GM12873 (cell line): ENCODE measurements around the gene TRAP1.

Experiments
- TF ChIP-seq, protein P1 (sequence below): IDR thresholded peaks from 2 replicates; pipeline ENCODE4 v1.5.1; 2012; ENCODE audit warnings: low read depth, mild to moderate bottlenecking, moderate library complexity, low read length, control low read depth; ENCODE audit not compliant: insufficient read depth; ENCODE audit errors: missing control alignments

Gene TRAP1

DNA sequence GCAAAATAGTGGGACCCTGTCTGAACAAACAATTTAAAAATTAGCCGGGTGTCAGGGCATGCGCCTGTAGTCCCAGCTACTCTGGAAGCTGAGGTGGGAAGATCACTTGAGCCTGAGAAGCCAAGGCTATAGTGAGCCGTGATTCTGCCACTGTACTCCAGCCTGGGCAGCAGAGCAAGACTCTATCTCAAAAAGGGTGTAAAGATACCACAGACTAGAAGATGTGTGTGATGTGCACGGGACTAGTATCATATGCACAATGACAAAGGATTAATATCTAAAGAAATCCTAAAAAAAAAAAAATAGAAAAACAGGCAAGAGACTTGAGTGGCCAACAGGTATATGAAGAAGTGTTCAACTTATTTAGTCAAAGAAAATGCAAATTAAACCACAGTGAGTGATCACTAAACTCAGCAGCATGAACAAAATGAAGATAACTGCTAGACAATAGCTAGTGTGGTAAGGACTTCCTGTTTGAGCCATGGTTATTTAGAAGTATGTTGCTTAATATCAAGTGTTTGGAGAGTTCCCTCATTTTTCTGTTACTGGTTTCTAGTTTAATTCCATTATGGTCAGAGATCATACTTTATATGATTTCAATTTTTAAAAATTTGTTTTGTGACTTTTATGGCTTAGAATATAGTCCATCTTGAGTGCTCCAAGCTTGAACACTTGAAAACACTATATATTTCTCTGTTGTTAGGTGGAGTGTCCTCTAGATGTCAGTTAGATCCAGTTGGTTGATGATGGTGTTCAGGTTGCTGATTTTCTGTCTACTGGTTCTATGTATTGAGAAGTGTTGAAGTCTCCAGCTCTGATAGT, 91.2 kb downstream of the TRAP1 start:
- TF ChIP-seq, protein P1, sequence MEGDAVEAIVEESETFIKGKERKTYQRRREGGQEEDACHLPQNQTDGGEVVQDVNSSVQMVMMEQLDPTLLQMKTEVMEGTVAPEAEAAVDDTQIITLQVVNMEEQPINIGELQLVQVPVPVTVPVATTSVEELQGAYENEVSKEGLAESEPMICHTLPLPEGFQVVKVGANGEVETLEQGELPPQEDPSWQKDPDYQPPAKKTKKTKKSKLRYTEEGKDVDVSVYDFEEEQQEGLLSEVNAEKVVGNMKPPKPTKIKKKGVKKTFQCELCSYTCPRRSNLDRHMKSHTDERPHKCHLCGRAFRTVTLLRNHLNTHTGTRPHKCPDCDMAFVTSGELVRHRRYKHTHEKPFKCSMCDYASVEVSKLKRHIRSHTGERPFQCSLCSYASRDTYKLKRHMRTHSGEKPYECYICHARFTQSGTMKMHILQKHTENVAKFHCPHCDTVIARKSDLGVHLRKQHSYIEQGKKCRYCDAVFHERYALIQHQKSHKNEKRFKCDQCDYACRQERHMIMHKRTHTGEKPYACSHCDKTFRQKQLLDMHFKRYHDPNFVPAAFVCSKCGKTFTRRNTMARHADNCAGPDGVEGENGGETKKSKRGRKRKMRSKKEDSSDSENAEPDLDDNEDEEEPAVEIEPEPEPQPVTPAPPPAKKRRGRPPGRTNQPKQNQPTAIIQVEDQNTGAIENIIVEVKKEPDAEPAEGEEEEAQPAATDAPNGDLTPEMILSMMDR: peak; percentile 27

DNA sequence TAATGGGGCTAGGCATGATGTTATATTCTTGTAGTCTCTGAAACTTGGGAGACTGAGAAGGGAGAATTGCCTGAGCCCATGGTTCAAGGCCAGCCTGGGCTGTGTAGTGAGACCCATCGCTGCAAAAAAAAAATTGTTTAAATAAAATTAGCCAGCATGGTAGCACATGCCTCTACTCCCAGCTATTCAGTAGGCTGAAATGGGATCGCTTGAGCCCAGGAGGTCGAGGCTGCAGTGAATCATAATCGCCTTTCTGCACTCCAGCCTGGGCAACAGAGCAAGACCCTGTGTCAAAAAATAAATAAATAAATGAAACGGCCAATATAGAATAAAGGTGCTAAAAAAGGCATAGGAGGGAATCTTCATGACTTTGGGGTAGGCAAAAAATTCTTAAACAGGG, 92.0 kb downstream of the TRAP1 start:
- TF ChIP-seq, protein P1: no peak

DNA sequence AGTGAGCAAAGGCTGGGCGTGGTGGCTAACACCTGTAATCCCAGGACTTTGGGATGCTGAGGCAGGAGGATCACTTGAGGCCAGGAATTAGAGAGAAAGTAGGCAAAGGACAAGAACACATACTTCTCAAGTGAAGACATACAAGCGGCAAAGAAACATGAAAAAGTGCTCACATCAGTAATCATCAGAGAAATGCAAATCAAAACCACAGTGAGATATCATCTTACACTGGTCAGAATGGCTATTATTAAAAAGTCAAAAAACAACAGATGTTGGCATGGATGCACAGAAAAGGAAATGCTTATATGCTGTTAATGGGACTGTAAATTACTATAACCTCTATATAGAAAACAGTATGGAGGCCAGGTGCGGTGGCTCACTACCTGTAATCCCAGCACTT, 93.7 kb downstream of the TRAP1 start:
- TF ChIP-seq, protein P1: no peak

DNA sequence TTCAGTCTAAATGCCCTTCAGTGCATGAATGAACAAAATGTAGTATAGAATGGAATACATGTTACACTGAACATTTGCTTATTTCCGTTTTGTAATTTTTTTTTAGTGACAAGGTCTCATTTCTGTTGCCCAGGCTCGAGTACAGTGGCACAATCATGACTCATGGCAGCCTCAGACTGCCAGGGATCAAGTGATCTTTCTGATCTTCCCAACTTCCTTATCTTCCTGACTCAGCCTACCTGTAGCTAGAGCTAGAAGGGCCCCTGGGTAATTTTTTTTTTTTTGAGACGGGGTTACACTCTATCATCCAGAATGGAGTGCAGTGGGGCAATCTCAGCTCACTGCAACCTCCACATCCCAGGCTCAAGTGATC, 98.6 kb downstream of the TRAP1 start:
- TF ChIP-seq, protein P1: no peak

DNA sequence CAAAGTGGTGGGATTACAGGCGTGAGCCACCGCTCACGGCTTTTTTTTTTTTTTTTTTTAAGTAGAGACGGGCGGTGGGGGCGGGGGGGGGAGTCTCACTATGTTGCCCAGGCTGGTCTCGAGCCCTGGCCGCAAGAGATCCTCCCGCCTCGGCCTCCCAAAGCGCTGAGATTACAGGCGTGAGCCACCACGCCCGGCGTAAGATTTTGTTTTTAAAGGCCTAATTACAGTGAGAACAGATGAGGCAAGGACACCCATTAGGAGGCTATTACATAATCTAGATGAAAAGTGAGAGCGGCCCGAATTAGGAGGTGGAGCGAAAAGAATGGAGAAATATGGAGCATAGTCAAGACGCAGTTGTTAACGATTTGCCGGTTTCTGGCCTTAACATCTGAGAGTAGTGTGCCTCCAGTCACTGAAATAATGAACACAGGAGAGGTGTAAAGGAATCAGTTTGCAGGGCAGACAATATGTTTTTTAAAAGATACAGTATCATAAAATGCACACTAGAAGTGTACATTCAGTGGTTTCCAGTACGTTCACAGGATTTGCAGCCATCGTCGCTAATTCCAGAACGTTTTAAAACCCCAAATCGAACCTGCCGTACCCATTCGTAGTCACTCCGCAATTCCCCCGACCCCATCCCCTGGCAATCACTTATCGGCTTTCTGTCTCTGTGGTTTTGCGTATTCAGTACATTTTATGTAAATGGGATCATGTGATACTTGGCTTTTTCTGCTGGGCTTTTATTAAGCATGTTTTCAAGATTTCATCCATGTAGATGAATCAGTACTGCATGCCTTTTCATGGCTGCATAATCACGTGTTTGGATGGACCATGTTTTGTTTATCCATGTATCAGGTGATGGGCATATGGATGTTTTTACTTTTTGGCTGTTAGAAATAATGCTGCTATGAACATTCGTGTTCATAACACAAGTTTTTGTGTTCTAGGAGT, 104.5 kb downstream of the TRAP1 start:
- TF ChIP-seq, protein P1: no peak

DNA sequence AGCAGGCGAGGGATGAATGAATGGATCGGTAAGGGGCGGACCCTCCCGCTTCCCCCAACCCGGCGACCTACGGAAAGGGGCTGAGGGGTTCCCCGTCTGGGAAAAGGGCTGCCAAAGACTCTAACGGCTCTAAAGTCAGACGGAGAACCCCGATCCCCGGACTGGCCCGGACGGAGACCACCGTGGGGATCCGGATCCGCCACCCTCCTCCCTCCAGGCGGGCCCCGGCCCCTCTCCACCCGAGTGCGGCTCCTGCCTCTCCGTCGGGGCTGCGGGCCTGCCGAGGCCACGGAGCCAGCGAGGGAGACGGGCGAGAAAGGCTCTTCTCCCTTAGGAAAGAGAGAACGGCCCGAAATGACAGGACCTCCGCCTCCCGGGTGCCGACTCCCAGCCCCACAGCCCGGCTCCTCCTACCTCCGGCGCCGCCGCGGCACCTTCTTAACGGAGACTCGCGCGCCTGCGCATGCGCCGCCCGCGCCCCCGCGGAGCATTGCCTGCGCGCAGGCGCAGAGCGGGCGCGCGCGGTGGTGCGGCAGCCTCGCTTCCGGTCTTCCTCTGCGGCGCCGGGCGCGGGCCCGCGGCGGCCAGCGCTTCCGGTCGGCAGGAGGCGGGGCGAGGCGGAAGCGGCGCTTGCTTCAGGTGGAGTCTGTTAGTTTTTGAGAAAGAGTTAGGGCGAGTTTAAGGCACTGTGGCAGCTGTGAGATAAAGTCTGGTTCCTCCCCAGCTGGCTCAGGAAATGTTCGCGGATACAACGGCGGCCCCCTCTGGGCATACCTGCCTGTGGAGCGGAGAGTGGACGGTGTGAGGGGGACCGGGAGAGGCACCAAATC, 106.0 kb downstream of the TRAP1 start, which contains the start of gene SLX4:
Gene SLX4, minus strand, starts transcription at position 461 of the 830 bp plus-strand sequence. CDS start 2,642 bp downstream, outside the sequence.
- TF ChIP-seq, protein P1: no peak

DNA sequence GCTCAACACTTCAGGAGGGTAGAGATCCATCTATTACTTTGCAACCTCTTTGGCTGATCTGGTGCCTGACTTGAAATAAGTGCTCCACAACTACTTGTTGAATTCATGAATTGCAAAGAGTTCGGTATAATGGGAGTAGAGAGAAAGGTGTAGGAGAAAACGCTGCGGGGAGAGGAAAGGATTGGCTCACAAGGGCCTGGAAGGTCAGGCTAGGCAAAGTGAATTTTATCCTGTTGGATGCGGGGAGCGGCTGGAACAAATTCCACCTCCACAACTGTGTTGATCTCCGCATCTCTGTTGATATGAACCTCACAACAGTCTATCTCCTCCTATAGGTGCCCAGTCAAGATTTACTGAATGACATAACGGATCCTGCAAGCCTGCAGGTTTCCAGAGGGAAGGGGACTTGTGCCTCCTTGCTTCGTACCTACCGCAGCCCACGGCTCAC, 106.6 kb downstream of the TRAP1 start:
- TF ChIP-seq, protein P1: no peak
